ENCODE results near the gene FCHO1.

DNA sequence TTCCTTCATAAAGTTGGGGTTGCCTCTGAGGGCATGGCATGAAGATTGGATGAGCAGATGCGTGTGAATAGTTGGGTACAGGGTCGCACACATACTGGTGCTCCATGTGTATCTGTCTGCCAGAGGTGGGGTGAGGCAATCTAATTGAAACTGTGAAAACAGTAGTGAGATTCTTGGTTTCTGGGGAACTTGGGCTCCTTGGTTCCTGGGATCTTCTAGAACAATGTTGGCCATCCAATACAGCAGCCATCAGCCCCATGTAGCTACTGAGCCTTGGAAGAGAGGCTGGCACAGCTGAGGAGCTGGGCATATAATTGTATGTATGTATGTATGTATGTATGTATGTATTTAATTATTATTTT, 616 bp downstream of the FCHO1 start:
- TF ChIP-seq, protein P1, sequence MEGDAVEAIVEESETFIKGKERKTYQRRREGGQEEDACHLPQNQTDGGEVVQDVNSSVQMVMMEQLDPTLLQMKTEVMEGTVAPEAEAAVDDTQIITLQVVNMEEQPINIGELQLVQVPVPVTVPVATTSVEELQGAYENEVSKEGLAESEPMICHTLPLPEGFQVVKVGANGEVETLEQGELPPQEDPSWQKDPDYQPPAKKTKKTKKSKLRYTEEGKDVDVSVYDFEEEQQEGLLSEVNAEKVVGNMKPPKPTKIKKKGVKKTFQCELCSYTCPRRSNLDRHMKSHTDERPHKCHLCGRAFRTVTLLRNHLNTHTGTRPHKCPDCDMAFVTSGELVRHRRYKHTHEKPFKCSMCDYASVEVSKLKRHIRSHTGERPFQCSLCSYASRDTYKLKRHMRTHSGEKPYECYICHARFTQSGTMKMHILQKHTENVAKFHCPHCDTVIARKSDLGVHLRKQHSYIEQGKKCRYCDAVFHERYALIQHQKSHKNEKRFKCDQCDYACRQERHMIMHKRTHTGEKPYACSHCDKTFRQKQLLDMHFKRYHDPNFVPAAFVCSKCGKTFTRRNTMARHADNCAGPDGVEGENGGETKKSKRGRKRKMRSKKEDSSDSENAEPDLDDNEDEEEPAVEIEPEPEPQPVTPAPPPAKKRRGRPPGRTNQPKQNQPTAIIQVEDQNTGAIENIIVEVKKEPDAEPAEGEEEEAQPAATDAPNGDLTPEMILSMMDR (IDR thresholded peaks at IDR 0.05), result no peak
- no peak for TF ChIP-seq EZH2 (IDR thresholded peaks at IDR 0.05; ENCODE audit: borderline replicate concordance, insufficient read depth, low read depth, low read length, poor library complexity, severe bottlenecking)

Data from B cell (primary cell).